Stimulated activated CD4-positive, alpha-beta T cell treated with anti-CD3 and anti-CD28 coated beads, Interleukin-12 subunit alpha, Interleukin-12 subunit beta, amount 100 ng/mL, for 24 hours (primary cell): Measurements from ENCODE around the gene ETV6.

Source experiments
- DNase-seq, 2 experiments: peaks; one replicate each; pipeline ENCODE4 v3.0.0-alpha.2; 2020; ENCODE audit warnings: low read depth in 2 of 2

The ETV6 gene

DNA sequence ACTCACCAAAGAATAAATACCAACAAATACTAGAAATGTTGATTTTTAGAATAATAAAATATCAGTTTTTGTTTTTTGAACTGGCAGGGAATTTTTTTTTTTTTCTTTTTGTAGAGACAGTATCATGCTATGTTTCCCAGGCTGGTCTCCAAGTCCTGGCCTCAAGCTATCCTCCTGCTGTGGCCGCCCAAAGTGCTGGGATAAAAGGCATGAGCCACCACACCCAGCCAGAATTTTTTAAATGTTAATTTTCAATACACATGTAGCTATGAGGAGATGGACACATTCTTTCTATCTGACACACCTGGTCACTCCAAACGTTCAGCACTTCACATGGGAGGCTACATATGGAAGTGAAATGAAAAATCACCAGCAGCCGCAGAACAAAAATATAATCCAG, 126.8 kb downstream of the ETV6 start:
- DNase-seq: no peak

DNA sequence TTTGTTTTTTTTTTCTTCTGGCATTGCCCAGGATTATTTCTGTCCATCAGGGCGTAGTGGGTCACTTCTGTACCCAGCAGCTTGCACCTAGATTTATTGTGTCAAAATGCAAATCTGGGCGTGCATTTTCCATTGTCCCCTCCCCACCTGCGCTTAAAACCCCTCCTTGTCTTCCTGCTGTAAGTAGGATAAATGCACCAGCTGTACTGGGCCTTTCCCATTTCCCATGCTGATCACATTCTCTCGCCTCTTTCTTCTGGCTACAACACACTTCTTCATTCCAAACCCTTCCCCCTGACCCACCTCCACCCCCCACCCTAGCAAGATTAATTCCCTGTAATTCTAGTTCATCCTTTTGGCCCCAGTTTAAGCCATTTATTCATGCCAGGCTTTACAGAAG, 128.0 kb downstream of the ETV6 start:
- DNase-seq: no peak

GRCh38 chr12:11777962-11778361, 128.5 kb downstream of the ETV6 start:
- no peak for DNase-seq

- DNase-seq: no peak
These were observed 129.5 kb downstream of the ETV6 start for GRCh38 chr12:11778713-11779685.

GRCh38 chr12:11780521-11781101, 131.1 kb downstream of the ETV6 start:
- DNase-seq: no peak

- no peak for DNase-seq
These were observed 133.5 kb downstream of the ETV6 start for GRCh38 chr12:11782914-11783420.

DNA sequence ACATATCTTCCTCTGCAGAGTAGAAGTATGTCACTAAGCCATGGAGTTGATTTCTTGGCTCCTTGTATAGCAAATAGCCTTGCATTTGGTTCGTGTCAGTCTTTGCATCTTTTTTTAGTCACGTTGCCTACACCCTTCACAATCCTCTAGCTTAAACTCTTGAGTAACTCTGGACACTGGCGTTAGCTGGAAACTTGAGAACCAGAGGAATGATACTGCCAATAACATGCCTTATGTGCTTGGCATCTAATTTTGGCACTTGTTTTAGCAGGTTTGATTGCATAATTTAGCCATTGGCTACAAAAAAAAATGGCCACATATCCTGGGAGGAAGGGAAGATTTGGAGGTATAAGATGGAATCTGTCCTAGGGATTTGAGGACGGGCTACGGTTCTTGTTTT, 136.2 kb downstream of the ETV6 start:
- no peak for DNase-seq

GRCh38 chr12:11786638-11787365, 137.3 kb downstream of the ETV6 start:
- DNase-seq: no peak

GRCh38 chr12:11787437-11787836, 138.0 kb downstream of the ETV6 start:
- no peak for DNase-seq

GRCh38 chr12:11787933-11788849, 138.7 kb downstream of the ETV6 start:
- no peak for DNase-seq

DNA sequence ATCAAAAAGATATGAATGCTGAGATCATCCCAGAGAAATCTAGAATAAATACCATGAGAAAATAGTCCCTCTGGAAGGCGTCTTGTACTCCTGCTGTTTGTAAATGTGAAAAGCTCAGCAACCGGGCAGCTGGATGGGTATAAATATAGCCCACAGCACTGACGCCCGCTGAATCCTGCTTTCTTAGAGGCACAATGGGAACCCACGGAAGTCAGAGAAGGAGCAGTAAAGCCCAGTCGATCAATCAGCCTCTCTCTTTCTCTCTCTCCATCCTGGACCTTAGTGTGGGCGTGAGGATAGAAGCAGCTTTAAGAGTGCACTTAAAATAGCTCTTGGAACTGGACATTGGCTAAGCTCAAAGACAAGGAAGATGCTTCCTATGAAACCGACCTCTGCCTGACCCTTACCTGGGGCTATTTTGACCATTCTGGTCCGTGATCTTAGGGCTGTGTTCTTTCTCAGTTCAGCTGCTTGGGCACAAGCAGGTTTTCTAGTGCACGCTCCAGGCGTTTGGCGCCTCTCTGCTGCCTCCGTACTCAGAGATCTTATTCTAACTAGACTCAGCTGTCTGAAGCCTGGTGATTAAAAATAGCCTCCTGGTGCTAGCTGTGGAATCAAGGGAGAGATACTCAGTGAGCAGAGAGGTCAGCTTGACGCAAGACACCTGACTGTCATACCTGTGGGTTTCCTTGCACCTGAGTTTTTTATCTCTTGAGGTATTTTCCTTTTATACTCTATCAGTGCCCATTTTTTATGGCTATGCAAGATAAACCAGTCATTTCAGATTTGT, 144.6 kb downstream of the ETV6 start:
- DNase-seq: no peak

- no peak for DNase-seq
These were observed 145.3 kb downstream of the ETV6 start for GRCh38 chr12:11794751-11795150.

- no peak for DNase-seq
These were observed 145.9 kb downstream of the ETV6 start for GRCh38 chr12:11795192-11795912.

- DNase-seq: no peak
These were observed 146.5 kb downstream of the ETV6 start for GRCh38 chr12:11795913-11796459.

DNA sequence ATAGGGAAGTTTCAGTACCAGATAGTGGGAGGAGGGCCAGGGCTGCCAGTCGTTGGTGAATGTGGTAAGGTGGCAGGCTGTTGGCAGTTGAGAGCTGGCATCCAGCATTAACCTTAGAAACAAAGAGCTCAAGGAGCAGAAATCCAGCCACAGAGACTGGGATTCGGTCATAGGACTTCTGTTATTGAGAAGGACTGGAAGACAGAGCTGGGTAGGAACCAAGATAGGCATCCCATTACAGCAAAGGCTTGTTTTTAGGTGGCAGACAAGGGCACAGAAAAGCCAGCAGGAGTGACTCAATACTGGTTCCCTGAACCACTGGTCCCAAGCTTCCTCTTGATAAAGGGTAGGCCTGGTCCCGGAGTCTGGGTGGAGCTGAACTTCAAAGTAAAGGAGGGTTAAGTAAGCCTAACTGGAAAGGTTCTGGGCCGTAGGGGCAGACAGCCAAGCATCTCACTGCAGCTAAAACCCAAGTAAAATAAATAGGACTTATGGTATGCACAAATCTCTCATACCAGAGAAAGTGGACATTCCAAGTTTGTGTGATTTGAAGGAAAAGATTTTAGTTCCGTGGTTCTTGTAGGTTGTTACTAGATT, 147.9 kb downstream of the ETV6 start:
- no peak for DNase-seq

GRCh38 chr12:11798006-11798708, 148.7 kb downstream of the ETV6 start:
- DNase-seq: no peak

- DNase-seq: no peak
These were observed 149.5 kb downstream of the ETV6 start for GRCh38 chr12:11798856-11799501.

GRCh38 chr12:11799502-11799873, 150.0 kb downstream of the ETV6 start:
- DNase-seq: no peak
